ENCODE measurements around the gene ALDH9A1. TPM values are rescaled to one million over a fixed set of nuclear protein-coding genes. Genes with fewer than 3 reads are reported as not detected.

Gene ALDH9A1
- total and polyA plus RNA-seq, 2 of the 4 experiments (the other 2 are of a cell fraction), result 43.5 to 43.7 TPM

- H2BK120ac ChIP-seq (ENCODE audit: low read depth, low read length), result no peak overlapping the region
- WGBS, 2 experiments (ENCODE audit: extremely low coverage in 2 of 2, insufficient read length in 1 of 2), result no CpG with 5 or more reads among the region's 2 CpGs
- H4K20me1 ChIP-seq (ENCODE audit: insufficient read depth, low read length), result no peaks in the 10 kb centered on the region
- no peak overlapping the region for H2BK15ac ChIP-seq (ENCODE audit: low read depth, low read length)
- dilution Hi-C loops (cut with HindIII; ENCODE audit: low sequenced_read_pairs, unreplicated experiment), result no loop called here
- ATAC-seq (ENCODE audit: low read depth), result peak; percentile 8
- 0 out of 2 replicates have a peak overlapping the region, but pooled peaks have one; percentile 10 for H3K14ac ChIP-seq (replicated peaks; ENCODE audit: low read depth, low read length)
- peaks cover 2 to 27% of the 10 kb centered on the region in 2 experiments; a peak in 3 of 4 replicates for H3K79me1 ChIP-seq (ENCODE audit: low read depth in 1 of 2, low read length in 2 of 2)
- in situ Hi-C loops (cut with MboI; ENCODE audit: low sequenced_read_pairs), result no loop called here
- H3K4me3 ChIP-seq (ENCODE audit: insufficient read depth, low read depth, low read length), result no peak overlapping the region
- H2BK20ac ChIP-seq (ENCODE audit: low read depth, low read length), result no peak overlapping the region
- H2BK5ac ChIP-seq (ENCODE audit: low read depth, low read length, poor library complexity, severe bottlenecking), result peak overlapping the region; percentile 73
- no peaks in the 10 kb centered on the region for H3K4me1 ChIP-seq (ENCODE audit: control insufficient read depth, insufficient read depth, low read length)
- no peak overlapping the region for H2AK5ac ChIP-seq (ENCODE audit: low read depth, low read length)
- TF ChIP-seq RAD21 (IDR thresholded peaks at IDR 0.05; ENCODE audit: low read length) (no peak), MAZ (IDR thresholded peaks at IDR 0.05; ENCODE audit: borderline replicate concordance, low read depth, low read length) (no peak), RFX5 (IDR thresholded peaks at IDR 0.05; ENCODE audit: low read depth, low read length) (no peak), CEBPB (IDR thresholded peaks at IDR 0.05; ENCODE audit: low read depth, low read length) (peak; percentile 32; the same call in 1 of the 2 replicates), CHD1 (IDR thresholded peaks at IDR 0.05; ENCODE audit: low read depth, low read length) (no peak), SMC3 (IDR thresholded peaks at IDR 0.05; ENCODE audit: low read depth, low read length) (no peak), MXI1 (IDR thresholded peaks at IDR 0.05; ENCODE audit: borderline replicate concordance, low read depth, low read length) (no peak), CTCF (conservative IDR thresholded peaks at IDR 0.05; ENCODE audit: low read depth, low read length) (no peak), MAFK (IDR thresholded peaks at IDR 0.05; ENCODE audit: low read depth, low read length) (peak; percentile 100), POLR2A (IDR thresholded peaks at IDR 0.05; ENCODE audit: low read depth, low read length) (no peak)
- no peaks in the 10 kb centered on the region for H3K9me3 ChIP-seq (ENCODE audit: control insufficient read depth, insufficient read depth, low read length)
- intact Hi-C loops (cut with micrococcal nuclease), result no loop called here
- H3K27me3 ChIP-seq (ENCODE audit: control insufficient read depth, insufficient read depth, low read length), result no peaks in the 10 kb centered on the region
- H4K5ac ChIP-seq (ENCODE audit: low read depth, low read length), result no peak overlapping the region
- peak overlapping the region; percentile 86 for H3K4me2 ChIP-seq (ENCODE audit: low read depth, low read length)
- peak; percentile 89 for DNase-seq
- CTCF ChIA-PET, result no interaction called here
- no peak overlapping the region for H2AK9ac ChIP-seq (replicated peaks; ENCODE audit: low read depth, low read length, poor library complexity)
- H3K9ac ChIP-seq (ENCODE audit: low read depth, low read length), result no peak overlapping the region
- H3K18ac ChIP-seq (ENCODE audit: low read depth, low read length), result no peak overlapping the region
- H3K4ac ChIP-seq (ENCODE audit: low read depth, low read length), result no peak overlapping the region; the same call in 1 of the 2 replicates
- BruUV-seq (replicated peaks), result no TSS peak
- H4K8ac ChIP-seq (ENCODE audit: low read depth in 2 of 2, low read length in 2 of 2), result no peak overlapping the region
- H3K23ac ChIP-seq (ENCODE audit: low read depth, low read length), result 0 out of 2 replicates have a peak overlapping the region, but pooled peaks have one; percentile 25
- no peak overlapping the region for H3K27ac ChIP-seq (ENCODE audit: insufficient read depth, low read length)
- H3K36me3 ChIP-seq (ENCODE audit: control insufficient read depth, insufficient read depth, low read length), result no peaks in the 10 kb centered on the region
- H2AFZ ChIP-seq (replicated peaks; ENCODE audit: low read length, poor library complexity), result no peak overlapping the region
- POLR2A ChIA-PET (ENCODE audit: unreplicated experiment), result no interaction called here
- no peaks in the 10 kb centered on the region for H3K9me1 ChIP-seq (ENCODE audit: insufficient read depth, low read length)
- no peak overlapping the region for H3K56ac ChIP-seq (ENCODE audit: extremely low read depth, insufficient read depth, low read length)
- no peak overlapping the region for H4K91ac ChIP-seq (ENCODE audit: insufficient read depth, low read depth, low read length)
These were observed 1.7 kb downstream of the ALDH9A1 start for GRCh38 chr1:165696625-165697100.
